Heart left ventricle (tissue), 16 donors: ENCODE results near the gene FBXO41. TPM values are rescaled to one million over a fixed set of nuclear protein-coding genes. Genes with fewer than 3 reads are reported as not detected.
A peak's percentile ranks its signal among the peaks of the same experiment; 100 is the strongest.

Experiments
- ATAC-seq, 4 donors: fragments of 200-7000 bp; cut with Tn5 transposase; one replicate each; pipeline ENCODE4 v1.9.1; 2020 to 2022; ENCODE audit warnings: moderate library complexity in 4 of 4, mild to moderate bottlenecking in 3 of 4, moderate number of reproducible peaks in 1 of 4
- DNase-seq, 5 donors: peaks; one replicate each; pipeline ENCODE4 v3.0.0-alpha.2; 2020
- H3K27ac ChIP-seq, 12 donors: fragments of 200-600 bp; sonication (generic) in 4 of 12; one replicate each; pipeline versions ENCODE4 v1.5.0 to v1.8.0; 2016 to 2022; ENCODE audit warnings: mild to moderate bottlenecking in 2 of 12
- H3K27me3 ChIP-seq, 9 donors: fragments of 200-600 bp; sonication (generic) in 2 of 9; one replicate each; pipeline versions ENCODE4 v1.5.1 to v1.8.0; 2016 to 2022; ENCODE audit warnings: mild to moderate bottlenecking in 3 of 9
- H3K36me3 ChIP-seq, 9 donors: fragments of 200-600 bp; sonication (generic) in 2 of 9; one replicate each; pipeline versions ENCODE4 v1.5.0 to v1.8.0; 2018 to 2022; ENCODE audit warnings: mild to moderate bottlenecking in 2 of 9
- H3K4me1 ChIP-seq, 12 donors: fragments of 200-600 bp; sonication (generic) in 4 of 12; one replicate each; pipeline versions ENCODE4 v1.5.0 to v1.8.0; 2016 to 2022; ENCODE audit warnings: mild to moderate bottlenecking in 3 of 12
- H3K4me3 ChIP-seq, 12 donors: fragments of 200-600 bp; sonication (generic) in 4 of 12; one replicate each; pipeline versions ENCODE4 v1.5.0 to v1.8.0; 2017 to 2022; ENCODE audit warnings: mild to moderate bottlenecking in 9 of 12, moderate library complexity in 4 of 12
- H3K9me3 ChIP-seq, 12 donors: fragments of 200-600 bp; sonication (generic) in 4 of 12; one replicate each; pipeline versions ENCODE4 v1.5.0 to v1.8.0; 2016 to 2022; ENCODE audit warnings: mild to moderate bottlenecking in 1 of 12
- CTCF ChIP-seq, 12 donors: fragments of 200-600 bp; sonication (generic) in 4 of 12; IDR thresholded peaks; one replicate each; pipeline versions ENCODE4 v1.5.0 to v1.8.0; 2018 to 2022; ENCODE audit warnings: antibody characterized with exemption in 12 of 12, mild to moderate bottlenecking in 5 of 12
- POLR2A ChIP-seq, 2 donors: fragments of 450-650 bp; IDR thresholded peaks; one replicate each; pipeline ENCODE4 v1.6.1; 2017; ENCODE audit warnings: antibody characterized with exemption in 2 of 2, mild to moderate bottlenecking in 2 of 2, moderate library complexity in 2 of 2
- WGBS, 4 donors: extraction: QIAGEN DNeasy Blood & Tissue Kit in 2 of 4; methylation state at CpG; one replicate each; pipeline versions ENCODE4 v1.1.5 to v1.1.7; 2013 to 2018; 5-methylcytosine and 5-hydroxymethylcytosine counted together
- intact Hi-C, 10 donors: fragments of 100-400 bp; cut with DNase I; formaldehyde crosslinking; loops; one replicate each; pipeline versions ENCODE4 v1.11.1 to v1.14.2; 2022
- polyA plus RNA-seq, 2 donors: library from polyadenylated mRNA; stranded (reverse); fragments of 200-250 nt; gene quantifications; one replicate each; pipeline ENCODE4 v1.2.3, GENCODE V29; 2013
- total RNA-seq, 9 donors: library from RNA; depleted of rRNA in 2 of 9; stranded (reverse); fragments of >200 nt in 2 of 9; fragmentation: NEBNext Ultra II Directional in 3 of 9; extraction: Animal tissue kit (Norgen Biotek cat#: 25700) in 3 of 9; gene quantifications; one replicate each; pipeline versions ENCODE4 v1.1.0 to v1.2.4, GENCODE V29; 2016 to 2023
- donor health status: ischemic (EF 13 %, LVEDD 7.1; RV severe dilation, severe dysfunction).
- donor health status: healthy with polysubstance abuse.
- donor health status: DM: no; HTN: yes; CAD: no.
- donor health status: DM: no; HTN: no; CAD: no.
- donor health status: ischemic (EF 25% LVEDD 6.9; RV normal size, moderate dysfunction).
- donor health status: ischemic (EF 25% LVEDD 5.7; RV mildly dilated, moderate dysfunction).
- donor health status: healthy.
- donor health status: DM: yes; HTN: yes; CAD: no.
- donor health status: ischemic (EF 35%, LVEDD 5.7; RV mildly dilated, moderate dysfunction).
- donor health status: nonischemic (EF 11% LVEDD 7.7; RV severe dilation, severe dysfunction).
- donor health status: DM: yes; HTN: yes; CAD: no.
- donor health status: PGD.
- donor health status: ischemic (EF 29% LVEDD 5.4; RV normal size, mild dysfunction).
- donor health status: nonischemic (EF 23%, LVEDD 6.1; RV moderate dilation, normal function).

FBXO41 gene
- total and polyA plus RNA-seq, 11 donors: 0.21 to 3.6 (median 0.57) TPM

- H3K4me3 ChIP-seq: peak within 1 kb of the TSS; percentile 80 to 100 (median 94)
- peak within 1 kb of the TSS; percentile 25 to 89 (median 78) for H3K27ac ChIP-seq
- no peaks in the 10 kb centered on the region for H3K27me3 ChIP-seq
- DNase-seq: peak; percentile 85 to 93 (median 86)
- peaks cover 0 to 36% (median 15%) of the 10 kb centered on the region in 12 donors for H3K4me1 ChIP-seq
- H3K36me3 ChIP-seq: peaks cover 0 to 6% (median 0%) of the 10 kb centered on the region in 9 donors
- H3K9me3 ChIP-seq: no peaks in the 10 kb centered on the region
- peak; percentile 87 to 93 (median 92) for ATAC-seq
- TF ChIP-seq CTCF (IDR thresholded peaks at IDR 0.05) (no peak), POLR2A (IDR thresholded peaks at IDR 0.05) (peak in 1 of 2 donors; percentile 33)
- 1% methylated on average over 20 to 64 of the region's 64 CpGs for WGBS, 4 donors
- intact Hi-C loops: loop anchor here in 1 of 10 donors (5.0 kb wide), 1 partner anchor 37 kb away; no protein-coding TSS in a partner anchor
These were observed 69.9 kb downstream of the FBXO41 start, which contains the start of gene SMYD5 for GRCh38 chr2:73214120-73215035. SMYD5 (plus strand) TSS chr2:73214245; CDS start chr2:73214267, 22 bp downstream.

GRCh38 chr2:73212448-73213176 is 71.7 kb downstream of the FBXO41 start:
- H3K4me3 ChIP-seq: no peak overlapping the region
- H3K4me1 ChIP-seq: peaks cover 0 to 24% (median 10%) of the 10 kb centered on the region in 12 donors
- no peaks in the 10 kb centered on the region for H3K36me3 ChIP-seq
- DNase-seq (peak; percentile 58 to 81 (median 68)), ATAC-seq (peak; percentile 61 to 78 (median 70))
- 57 to 62% (median 59%) methylated on average over 19 to 20 of the region's 20 CpGs for WGBS, 4 donors
- intact Hi-C loops: loop anchor here in 1 of 10 donors (5.0 kb wide), 1 partner anchor 35 kb away; no protein-coding TSS in a partner anchor
- no peaks in the 10 kb centered on the region for H3K9me3 ChIP-seq
- no peaks in the 10 kb centered on the region for H3K27me3 ChIP-seq
- peak; percentile 70 to 93 (median 85) for TF ChIP-seq CTCF (IDR thresholded peaks at IDR 0.05)
- no peak for TF ChIP-seq POLR2A (IDR thresholded peaks at IDR 0.05)
- peak overlapping the region in 1 of 12 donors; percentile 1 for H3K27ac ChIP-seq

- TF ChIP-seq POLR2A (IDR thresholded peaks at IDR 0.05) (no peak), CTCF (IDR thresholded peaks at IDR 0.05) (no peak)
These were observed 72.2 kb downstream of the FBXO41 start for GRCh38 chr2:73212098-73212447.

More at GRCh38 chr2:73212098-73212447, 72.2 kb downstream of the FBXO41 start:
- WGBS, 4 donors: 72 to 77% (median 73%) methylated on average over 7 of the region's 7 CpGs
- ATAC-seq: no peak
- Histone ChIP-seq H3K4me1 (peaks cover 0 to 24% (median 10%) of the 10 kb centered on the region in 12 donors), H3K36me3 (no peaks in the 10 kb centered on the region), H3K27ac (peak overlapping the region in 1 of 12 donors; percentile 1), H3K9me3 (no peaks in the 10 kb centered on the region), H3K27me3 (no peaks in the 10 kb centered on the region), H3K4me3 (no peak overlapping the region)
- no peak for DNase-seq
- intact Hi-C loops: loop anchor here in 1 of 10 donors (5.0 kb wide), 1 partner anchor 35 kb away; no protein-coding TSS in a partner anchor
